RWPE2 (cell line): ENCODE data around the gene SMYD3.
"Not testable (repeated sequence)": the region's sequence is repeated elsewhere in the genome, so short reads cannot be mapped to it uniquely, and the experiment has no call there.

ENCODE experiments used
- ATAC-seq: fragments of 200-7000 bp; cut with Tn5 transposase; 3 replicates; pipeline ENCODE4 v1.9.1; 2021; ENCODE audit warnings: low read depth
- DNase-seq: peaks from one replicate; pipeline ENCODE4 v3.0.0-alpha.2; 2020; ENCODE audit warnings: low spot score
- H3K27ac ChIP-seq: fragments of 450-650 bp; 2 replicates; pipeline ENCODE4 v1.5.1; 2017; ENCODE audit warnings: mild to moderate bottlenecking; ENCODE audit not compliant: poor library complexity, severe bottlenecking
- H3K27me3 ChIP-seq: fragments of 250-450 bp; sonication (Bioruptor Pico); 2 replicates; pipeline ENCODE4 v1.5.1; 2021; ENCODE audit warnings: mild to moderate bottlenecking, moderate library complexity; ENCODE audit not compliant: insufficient read depth, poor library complexity, severe bottlenecking
- H3K36me3 ChIP-seq: fragments of 250-450 bp; sonication (Bioruptor Pico); 2 replicates; pipeline ENCODE4 v1.5.1; 2020; ENCODE audit warnings: low read depth, mild to moderate bottlenecking, moderate library complexity
- H3K4me1 ChIP-seq: fragments of 250-450 bp; sonication (Bioruptor Pico); 2 replicates; pipeline ENCODE4 v1.5.1; 2021; ENCODE audit warnings: mild to moderate bottlenecking, moderate library complexity; ENCODE audit not compliant: insufficient read depth, poor library complexity, severe bottlenecking
- H3K4me3 ChIP-seq: fragments of 250-450 bp; sonication (Bioruptor Pico); 2 replicates; pipeline ENCODE4 v1.5.1; 2021; ENCODE audit warnings: mild to moderate bottlenecking, moderate library complexity; ENCODE audit not compliant: severe bottlenecking
- H3K9me3 ChIP-seq: fragments of 250-450 bp; sonication (Bioruptor Pico); 2 replicates; pipeline ENCODE4 v1.5.1; 2021; ENCODE audit warnings: mild to moderate bottlenecking, moderate library complexity; ENCODE audit not compliant: severe bottlenecking
- TF ChIP-seq, protein P1 (sequence below): fragments of 450-650 bp; IDR thresholded peaks from one replicate; pipeline ENCODE4 v1.5.1; 2017; ENCODE audit warnings: mild to moderate bottlenecking, moderate library complexity; ENCODE audit not compliant: poor library complexity, severe bottlenecking

The SMYD3 gene

DNA sequence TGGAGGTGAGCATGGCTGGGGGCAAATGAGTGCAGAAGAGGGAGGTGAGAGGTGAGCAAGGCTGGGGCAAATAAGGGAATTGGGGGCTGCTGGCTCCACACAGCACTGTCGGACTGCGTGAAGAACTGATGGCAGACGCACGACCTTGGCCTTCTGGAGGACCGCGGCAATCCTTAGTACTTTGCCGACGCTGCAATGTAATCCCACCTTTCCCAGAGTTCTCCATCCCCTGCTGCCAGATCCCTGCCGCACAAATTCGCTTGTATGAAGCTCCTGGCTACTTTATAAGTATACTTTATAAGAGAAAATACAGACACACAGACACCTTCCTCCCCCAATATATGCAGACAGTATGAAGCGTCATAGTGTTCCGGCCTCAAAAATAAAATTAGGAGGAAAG lies 472.4 kb downstream of the SMYD3 start:
- ATAC-seq, result no peak
- Histone ChIP-seq H3K4me1 (no peaks in the 10 kb centered on the region), H3K27me3 (no peaks in the 10 kb centered on the region), H3K9me3 (no peaks in the 10 kb centered on the region), H3K4me3 (no peak overlapping the region), H3K27ac (no peak overlapping the region), H3K36me3 (no peaks in the 10 kb centered on the region)
- no peak for DNase-seq
- TF ChIP-seq, protein P1, sequence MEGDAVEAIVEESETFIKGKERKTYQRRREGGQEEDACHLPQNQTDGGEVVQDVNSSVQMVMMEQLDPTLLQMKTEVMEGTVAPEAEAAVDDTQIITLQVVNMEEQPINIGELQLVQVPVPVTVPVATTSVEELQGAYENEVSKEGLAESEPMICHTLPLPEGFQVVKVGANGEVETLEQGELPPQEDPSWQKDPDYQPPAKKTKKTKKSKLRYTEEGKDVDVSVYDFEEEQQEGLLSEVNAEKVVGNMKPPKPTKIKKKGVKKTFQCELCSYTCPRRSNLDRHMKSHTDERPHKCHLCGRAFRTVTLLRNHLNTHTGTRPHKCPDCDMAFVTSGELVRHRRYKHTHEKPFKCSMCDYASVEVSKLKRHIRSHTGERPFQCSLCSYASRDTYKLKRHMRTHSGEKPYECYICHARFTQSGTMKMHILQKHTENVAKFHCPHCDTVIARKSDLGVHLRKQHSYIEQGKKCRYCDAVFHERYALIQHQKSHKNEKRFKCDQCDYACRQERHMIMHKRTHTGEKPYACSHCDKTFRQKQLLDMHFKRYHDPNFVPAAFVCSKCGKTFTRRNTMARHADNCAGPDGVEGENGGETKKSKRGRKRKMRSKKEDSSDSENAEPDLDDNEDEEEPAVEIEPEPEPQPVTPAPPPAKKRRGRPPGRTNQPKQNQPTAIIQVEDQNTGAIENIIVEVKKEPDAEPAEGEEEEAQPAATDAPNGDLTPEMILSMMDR, result no peak

DNA sequence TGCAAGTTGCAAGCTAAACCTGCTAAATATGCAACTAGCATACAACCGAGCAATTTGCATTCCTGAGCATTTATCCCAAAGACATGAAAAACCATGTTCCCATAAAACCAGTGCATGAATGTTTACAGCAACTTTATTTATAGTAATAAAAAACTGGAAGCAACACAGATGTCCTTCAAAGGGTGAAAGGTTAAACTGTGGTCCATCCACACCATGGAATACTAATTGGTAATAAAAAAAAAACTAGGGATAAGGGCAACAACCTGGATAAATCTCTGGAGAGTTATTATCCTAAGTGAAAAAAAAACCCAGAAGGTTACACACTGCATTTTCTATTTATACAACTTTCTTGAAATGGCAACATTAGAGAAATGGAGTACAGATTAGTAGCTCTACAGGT lies 474.1 kb downstream of the SMYD3 start:
- Histone ChIP-seq H3K27me3 (no peaks in the 10 kb centered on the region), H3K27ac (no peak overlapping the region), H3K36me3 (no peaks in the 10 kb centered on the region), H3K4me1 (no peaks in the 10 kb centered on the region), H3K4me3 (no peak overlapping the region), H3K9me3 (no peaks in the 10 kb centered on the region)
- DNase-seq (no peak), ATAC-seq (no peak)
- TF ChIP-seq, protein P1, result no peak

DNA sequence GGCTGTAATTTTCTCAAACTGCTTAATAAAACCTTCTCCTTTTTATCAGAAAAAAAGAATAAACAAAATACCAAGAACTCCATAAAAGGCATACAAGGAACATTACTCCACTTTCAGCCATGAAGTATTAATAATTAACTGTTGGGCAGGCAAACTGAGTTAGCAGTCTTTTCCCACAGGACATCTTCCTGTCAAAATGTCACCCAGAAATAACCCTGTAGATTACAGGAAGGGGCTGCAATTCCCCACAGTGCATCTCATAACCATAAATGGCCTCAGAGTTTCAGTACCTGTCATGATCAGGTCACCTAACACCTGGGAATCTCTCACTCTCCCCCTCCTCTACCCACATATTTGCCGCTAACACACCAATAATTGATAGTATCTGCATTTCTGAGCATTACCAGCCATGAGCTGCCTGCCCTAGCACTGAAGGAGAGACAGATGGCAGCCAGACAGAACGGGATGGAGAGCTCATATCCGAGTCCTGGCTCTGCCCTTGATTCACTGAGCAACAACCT lies 475.0 kb downstream of the SMYD3 start:
- Histone ChIP-seq H3K4me3 (no peak overlapping the region), H3K36me3 (no peaks in the 10 kb centered on the region), H3K27me3 (no peaks in the 10 kb centered on the region), H3K4me1 (no peaks in the 10 kb centered on the region), H3K9me3 (no peaks in the 10 kb centered on the region), H3K27ac (no peak overlapping the region)
- DNase-seq, result no peak
- TF ChIP-seq, protein P1, result no peak
- ATAC-seq, result no peak

DNA sequence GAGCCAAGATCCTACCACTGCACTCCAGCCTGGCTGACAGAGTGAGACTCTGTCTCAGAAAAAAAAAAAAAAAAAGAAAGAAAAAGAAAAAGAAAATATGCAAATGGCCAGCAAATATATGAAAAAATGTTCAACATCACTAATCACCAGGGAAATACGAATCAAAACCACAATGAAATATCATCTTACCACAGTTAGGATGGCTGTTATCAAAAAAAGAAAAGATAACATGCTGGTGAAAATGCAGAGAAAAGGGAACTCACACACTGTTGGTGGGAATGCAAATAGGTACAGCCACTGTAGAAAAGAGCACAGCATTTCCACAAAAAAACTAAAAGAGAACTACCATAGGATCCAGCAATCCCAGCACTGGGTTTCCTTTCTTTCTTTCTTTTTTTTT lies 477.5 kb downstream of the SMYD3 start:
- DNase-seq, result no peak
- Histone ChIP-seq H3K36me3 (no peaks in the 10 kb centered on the region), H3K4me3 (no peak overlapping the region), H3K4me1 (no peaks in the 10 kb centered on the region), H3K27me3 (no peaks in the 10 kb centered on the region), H3K27ac (no peak overlapping the region), H3K9me3 (no peaks in the 10 kb centered on the region)
- no peak for ATAC-seq
- TF ChIP-seq, protein P1, result no peak

DNA sequence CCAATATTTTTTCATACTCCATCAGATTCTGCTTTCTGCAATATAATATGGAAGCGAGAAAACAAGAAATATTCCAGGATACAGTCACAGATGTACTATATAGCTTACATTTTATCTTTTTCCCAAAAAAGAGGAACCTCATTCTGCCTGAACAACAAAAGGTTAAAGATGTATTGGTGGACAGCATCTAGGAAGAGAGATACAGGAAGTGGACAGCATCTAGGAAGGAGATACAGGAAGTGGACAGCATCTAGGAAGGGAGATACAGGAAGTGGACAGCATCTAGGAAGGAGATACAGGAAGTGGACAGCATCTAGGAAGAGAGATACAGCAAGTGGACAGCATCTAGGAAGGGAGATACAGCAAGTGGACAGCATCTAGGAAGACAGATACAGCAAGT lies 483.0 kb downstream of the SMYD3 start:
- not testable (repeated sequence) for H3K9me3 ChIP-seq, H3K4me1 ChIP-seq, H3K36me3 ChIP-seq, H3K27me3 ChIP-seq, H3K27ac ChIP-seq, DNase-seq, ATAC-seq, H3K4me3 ChIP-seq
